Skeletal muscle tissue (tissue), 4 donors: ENCODE data around the gene SYDE1. TPM values are rescaled to one million over a fixed set of nuclear protein-coding genes. Genes with fewer than 3 reads are reported as not detected.
"Not testable (repeated sequence)": the region's sequence is repeated elsewhere in the genome, so short reads cannot be mapped to it uniquely, and the experiment has no call there.

Experiments
- H3K27ac ChIP-seq: one replicate; pipeline ENCODE4 v1.7.0; 2013; ENCODE audit warnings: mild to moderate bottlenecking, low read depth, low read length, inconsistent platforms
- H3K27me3 ChIP-seq, 3 donors: one replicate each; pipeline ENCODE4 v1.7.0; 2013; ENCODE audit warnings: low read length in 3 of 3; ENCODE audit not compliant: control insufficient read depth in 3 of 3, insufficient read depth in 3 of 3
- H3K36me3 ChIP-seq, 3 donors: one replicate each; pipeline ENCODE4 v1.7.0; 2013; ENCODE audit warnings: low read length in 3 of 3; ENCODE audit not compliant: control insufficient read depth in 3 of 3, insufficient read depth in 3 of 3
- H3K4me1 ChIP-seq, 3 donors: one replicate each; pipeline ENCODE4 v1.7.0; 2013; ENCODE audit warnings: low read length in 3 of 3, mild to moderate bottlenecking in 3 of 3; ENCODE audit not compliant: control insufficient read depth in 3 of 3, insufficient read depth in 3 of 3
- H3K4me3 ChIP-seq, 3 donors: one replicate each; pipeline ENCODE4 v1.7.0; 2013; ENCODE audit warnings: low read length in 3 of 3
- H3K9ac ChIP-seq, 3 donors: one replicate each; pipeline ENCODE4 v1.7.0; 2013; ENCODE audit warnings: low read length in 3 of 3, mild to moderate bottlenecking in 3 of 3, moderate library complexity in 2 of 3, low read depth in 1 of 3
- H3K9me3 ChIP-seq, 3 donors: one replicate each; pipeline ENCODE4 v1.7.0; 2013; ENCODE audit warnings: low read length in 3 of 3; ENCODE audit not compliant: control insufficient read depth in 3 of 3
- total RNA-seq: library from RNA; depleted of rRNA; stranded (reverse); fragments of >200 nt; gene quantifications from one replicate; pipeline ENCODE4 v1.2.3, GENCODE V29; 2014
- donor health status: Osteomylitis.

Gene SYDE1
- total RNA-seq, 1 donor from 2014 or later, result 7.3 TPM

- no peak overlapping the region for H3K4me3 ChIP-seq
Measured at GRCh38 chr19:15091918-15092753, 15.1 kb upstream of the SYDE1 start.

GRCh38 chr19:15093001-15093400 lies 14.2 kb upstream of the SYDE1 start:
- Histone ChIP-seq H3K9ac (no peak overlapping the region), H3K9me3 (no peaks in the 10 kb centered on the region), H3K27ac (no peak overlapping the region), H3K4me1 (no peaks in the 10 kb centered on the region), H3K27me3 (peaks cover 0 to 5% (median 3%) of the 10 kb centered on the region in 3 donors), H3K4me3 (no peak overlapping the region), H3K36me3 (no peaks in the 10 kb centered on the region)

More at GRCh38 chr19:15091918-15092753, 15.1 kb upstream of the SYDE1 start:
- no peaks in the 10 kb centered on the region for H3K9me3 ChIP-seq
- peaks cover 8 to 12% (median 11%) of the 10 kb centered on the region in 3 donors for H3K27me3 ChIP-seq
- no peaks in the 10 kb centered on the region for H3K36me3 ChIP-seq
- H3K4me1 ChIP-seq, result no peaks in the 10 kb centered on the region
- H3K9ac ChIP-seq, result no peak overlapping the region
- no peak overlapping the region for H3K27ac ChIP-seq

- Histone ChIP-seq H3K4me3 (no peak overlapping the region), H3K27me3 (no peaks in the 10 kb centered on the region), H3K9me3 (no peaks in the 10 kb centered on the region), H3K9ac (no peak overlapping the region), H3K36me3 (no peaks in the 10 kb centered on the region), H3K4me1 (no peaks in the 10 kb centered on the region), H3K27ac (no peak overlapping the region)
Measured at GRCh38 chr19:15096223-15096622, 11.0 kb upstream of the SYDE1 start.

- H3K36me3 ChIP-seq, H3K27ac ChIP-seq, H3K9me3 ChIP-seq, H3K4me3 ChIP-seq, H3K4me1 ChIP-seq, H3K9ac ChIP-seq, H3K27me3 ChIP-seq: not testable (repeated sequence)
Measured at GRCh38 chr19:15097980-15098379, 9.2 kb upstream of the SYDE1 start.

- H3K4me1 ChIP-seq, result no peaks in the 10 kb centered on the region
- H3K4me3 ChIP-seq, result no peak overlapping the region
- H3K9me3 ChIP-seq, result peaks cover 0 to 4% (median under 1%) of the 10 kb centered on the region in 3 donors
- H3K9ac ChIP-seq, result no peak overlapping the region
- no peak overlapping the region for H3K27ac ChIP-seq
- H3K36me3 ChIP-seq, result no peaks in the 10 kb centered on the region
- no peaks in the 10 kb centered on the region for H3K27me3 ChIP-seq
Measured at GRCh38 chr19:15098460-15098859, 8.7 kb upstream of the SYDE1 start.

GRCh38 chr19:15099017-15099582 lies 8.1 kb upstream of the SYDE1 start:
- Histone ChIP-seq H3K4me3 (no peak overlapping the region), H3K27me3 (no peaks in the 10 kb centered on the region), H3K27ac (no peak overlapping the region), H3K9me3 (peaks cover 1 to 6% (median 3%) of the 10 kb centered on the region in 3 donors), H3K4me1 (no peaks in the 10 kb centered on the region), H3K36me3 (no peaks in the 10 kb centered on the region), H3K9ac (no peak overlapping the region)

- Histone ChIP-seq H3K27me3 (peaks cover 0 to 5% (median 3%) of the 10 kb centered on the region in 3 donors), H3K9ac (no peak overlapping the region), H3K4me3 (no peak overlapping the region), H3K4me1 (peaks cover 0 to under 1% (median 0%) of the 10 kb centered on the region in 3 donors), H3K9me3 (peaks cover 8 to 10% (median 8%) of the 10 kb centered on the region in 3 donors), H3K27ac (no peak overlapping the region), H3K36me3 (no peaks in the 10 kb centered on the region)
Measured at GRCh38 chr19:15101479-15102082, 5.6 kb upstream of the SYDE1 start.

GRCh38 chr19:15104003-15104402 lies 3.2 kb upstream of the SYDE1 start:
- no peak overlapping the region for H3K9ac ChIP-seq
- H3K4me1 ChIP-seq, result peaks cover 0 to 14% (median 7%) of the 10 kb centered on the region in 3 donors
- peaks cover 0 to 18% (median 12%) of the 10 kb centered on the region in 3 donors for H3K27me3 ChIP-seq
- no peak overlapping the region for H3K4me3 ChIP-seq
- peaks cover 8 to 10% (median 8%) of the 10 kb centered on the region in 3 donors for H3K9me3 ChIP-seq
- no peaks in the 10 kb centered on the region for H3K36me3 ChIP-seq
- no peak overlapping the region for H3K27ac ChIP-seq

GRCh38 chr19:15104411-15104810 lies 2.8 kb upstream of the SYDE1 start:
- H3K4me1 ChIP-seq, result peaks cover 0 to 14% (median 7%) of the 10 kb centered on the region in 3 donors
- peaks cover 8 to 10% (median 8%) of the 10 kb centered on the region in 3 donors for H3K9me3 ChIP-seq
- H3K4me3 ChIP-seq, result no peak overlapping the region
- H3K27ac ChIP-seq, result no peak overlapping the region
- peaks cover 0 to 18% (median 12%) of the 10 kb centered on the region in 3 donors for H3K27me3 ChIP-seq
- H3K9ac ChIP-seq, result no peak overlapping the region
- H3K36me3 ChIP-seq, result no peaks in the 10 kb centered on the region

- H3K4me3 ChIP-seq, result no peak overlapping the region
- no peak overlapping the region for H3K9ac ChIP-seq
- H3K9me3 ChIP-seq, result peaks cover 8 to 10% (median 8%) of the 10 kb centered on the region in 3 donors
- no peaks in the 10 kb centered on the region for H3K36me3 ChIP-seq
- peaks cover 0 to 18% (median 12%) of the 10 kb centered on the region in 3 donors for H3K27me3 ChIP-seq
- peaks cover 0 to 14% (median 7%) of the 10 kb centered on the region in 3 donors for H3K4me1 ChIP-seq
- H3K27ac ChIP-seq, result no peak overlapping the region
Measured at GRCh38 chr19:15105044-15105443, 2.2 kb upstream of the SYDE1 start.
